ENCODE results near the gene USP12.
A peak's percentile ranks its signal among the peaks of the same experiment; 100 is the strongest.
"Not testable (repeated sequence)": the region's sequence is repeated elsewhere in the genome, so short reads cannot be mapped to it uniquely, and the experiment has no call there.

USP12 gene

DNA sequence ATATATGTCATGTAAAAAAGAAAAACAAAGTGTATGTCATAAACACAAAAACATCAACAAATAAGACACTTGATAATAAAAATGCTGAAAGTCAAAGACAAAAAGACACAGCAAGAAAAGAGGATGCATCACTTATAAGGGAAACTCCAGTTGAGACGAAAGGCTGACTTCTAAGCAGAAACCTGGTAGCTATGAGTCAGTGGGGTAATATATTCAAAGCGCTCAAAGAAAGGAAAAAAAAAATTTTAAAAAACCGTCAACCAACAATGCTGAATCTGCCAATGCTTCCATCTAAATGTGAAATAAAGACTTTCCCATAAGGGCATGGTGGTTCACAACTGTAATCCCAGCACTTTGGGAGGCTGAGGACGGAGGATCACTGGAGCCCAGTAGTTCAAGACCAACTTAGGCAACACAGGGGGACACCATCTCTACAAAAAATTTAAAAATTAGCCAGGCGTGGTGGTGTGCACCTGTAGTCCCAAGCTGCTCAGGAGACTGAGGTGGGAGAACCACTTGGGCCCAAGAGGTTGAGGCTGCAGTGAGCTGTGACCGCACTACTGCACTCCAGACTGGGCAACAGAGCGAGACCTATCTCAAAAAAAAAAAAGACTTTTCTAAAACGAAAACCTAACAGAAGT, 24.0 kb downstream of the USP12 start:
- DNase-seq, result no peak

DNA sequence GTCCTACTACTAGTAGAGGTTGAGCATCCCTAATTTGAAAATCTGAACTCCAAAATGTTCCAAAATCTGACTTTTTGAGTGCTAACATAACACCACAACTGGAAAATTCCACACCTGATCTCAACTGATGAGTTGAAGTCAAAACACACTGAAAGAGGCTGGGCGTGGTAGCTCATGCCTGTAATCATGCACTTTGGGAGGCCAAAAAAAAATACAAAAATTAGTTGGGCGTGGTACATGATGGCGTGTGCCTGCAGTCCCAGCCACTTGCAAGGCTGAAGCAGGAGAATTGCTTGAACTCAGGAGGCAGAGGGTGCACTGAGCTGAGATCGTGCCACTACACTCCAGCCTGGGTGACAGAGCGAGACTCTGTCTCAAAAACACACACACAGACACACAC, 29.9 kb downstream of the USP12 start:
- no peak for DNase-seq

DNA sequence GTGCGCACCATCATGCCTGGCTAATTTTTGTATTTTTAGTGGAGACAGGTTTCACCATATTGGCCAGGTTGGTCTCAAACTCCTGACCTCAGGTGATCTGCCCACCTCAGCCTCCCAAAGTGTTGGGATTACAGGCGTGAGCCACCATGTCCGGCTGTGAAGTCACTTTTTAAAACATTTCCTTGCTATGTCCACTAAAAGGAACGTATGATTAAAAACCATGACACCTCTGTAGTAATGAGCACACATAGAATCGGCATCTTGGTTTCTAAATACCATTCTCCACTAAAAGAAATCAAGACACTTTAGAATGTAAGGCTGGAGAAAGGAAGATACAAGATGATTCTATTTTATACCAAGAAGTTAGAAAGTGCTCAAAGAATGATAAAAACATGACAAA, 30.5 kb downstream of the USP12 start:
- DNase-seq, result not testable (repeated sequence)

DNA sequence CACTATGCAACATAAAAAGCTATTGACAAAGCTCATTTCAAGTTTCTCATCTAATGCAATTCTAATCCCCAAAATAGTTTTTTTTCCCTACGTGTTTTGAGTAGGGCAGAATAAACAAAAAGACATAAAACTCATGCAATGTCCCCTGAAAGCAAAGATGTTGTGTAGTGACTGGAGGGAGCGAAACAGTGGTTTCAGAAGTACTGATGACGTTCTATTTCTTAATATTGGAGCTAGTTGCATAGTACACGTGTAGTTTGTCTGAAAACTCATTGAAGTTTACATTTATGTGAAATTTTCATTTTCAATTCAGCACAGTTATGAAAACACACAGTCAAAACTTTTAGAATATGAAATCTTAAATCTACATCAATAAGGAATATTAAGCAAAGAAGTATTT, 31.6 kb downstream of the USP12 start:
- DNase-seq, result no peak

DNA sequence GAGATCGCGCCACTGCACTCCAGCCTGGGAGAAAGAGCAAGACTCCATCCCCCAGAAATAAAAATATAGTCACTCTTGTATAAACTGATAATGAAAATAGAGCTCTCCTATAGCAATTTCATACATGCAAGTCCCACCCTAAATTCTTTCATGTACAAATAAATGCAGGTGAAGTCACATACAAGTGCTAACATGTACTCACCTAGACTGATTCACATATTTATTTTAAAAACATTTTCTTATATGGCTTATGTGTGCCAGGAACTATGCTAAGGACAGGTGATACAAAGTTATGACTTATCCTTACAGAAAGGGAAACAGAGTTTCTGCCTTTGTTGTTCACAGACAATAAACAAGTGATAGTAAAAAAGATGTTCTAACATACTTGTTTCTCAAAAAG, 32.0 kb downstream of the USP12 start:
- DNase-seq, result no peak

DNA sequence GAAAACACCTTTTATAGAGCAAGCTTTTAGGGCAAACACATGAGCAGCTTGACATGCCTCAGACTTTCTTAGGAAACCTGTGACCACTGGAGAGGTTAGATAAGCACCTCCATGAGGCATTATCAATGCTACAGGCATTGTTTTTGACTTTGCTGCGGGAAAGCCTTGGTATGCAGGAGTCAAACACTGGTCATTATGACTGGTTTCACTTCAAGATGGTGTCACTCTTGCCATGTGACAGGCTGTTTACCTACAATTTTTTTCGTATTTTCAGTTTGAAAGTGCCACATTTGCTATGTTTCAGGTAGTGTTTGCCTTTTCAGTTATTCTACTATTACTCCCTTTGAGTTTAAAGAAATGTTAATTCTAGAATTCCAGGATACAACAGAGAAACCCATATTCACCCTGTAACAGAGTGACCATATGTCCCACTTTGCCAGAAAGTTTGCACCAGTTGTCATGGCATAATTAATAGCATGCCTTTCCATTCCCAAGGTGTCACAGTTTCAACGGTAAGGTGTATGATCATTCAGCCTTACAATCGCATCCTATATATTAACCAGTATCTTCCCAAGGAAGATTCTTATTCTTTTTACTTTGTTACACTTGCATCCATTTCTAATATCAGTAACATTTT, 33.0 kb downstream of the USP12 start:
- DNase-seq, result no peak

DNA sequence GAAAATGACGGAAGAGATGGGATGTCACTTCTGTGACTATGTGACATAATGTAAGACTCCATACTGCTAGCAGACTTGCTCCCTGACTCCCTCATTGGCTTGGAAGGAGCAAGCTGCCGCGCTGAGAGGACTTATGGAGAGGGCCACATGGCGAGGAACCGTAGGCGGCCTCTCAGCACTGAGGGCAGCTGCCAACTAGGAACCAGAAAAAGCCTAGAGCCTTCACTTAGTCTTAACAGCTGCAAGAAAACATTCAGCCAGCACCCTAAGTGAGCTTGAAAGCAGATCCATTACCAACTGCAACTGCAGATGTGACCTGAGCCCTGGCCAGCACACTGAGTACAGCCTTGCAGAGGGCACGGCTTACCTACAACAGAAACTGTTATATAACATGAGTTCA, 33.9 kb downstream of the USP12 start:
- DNase-seq, result no peak

DNA sequence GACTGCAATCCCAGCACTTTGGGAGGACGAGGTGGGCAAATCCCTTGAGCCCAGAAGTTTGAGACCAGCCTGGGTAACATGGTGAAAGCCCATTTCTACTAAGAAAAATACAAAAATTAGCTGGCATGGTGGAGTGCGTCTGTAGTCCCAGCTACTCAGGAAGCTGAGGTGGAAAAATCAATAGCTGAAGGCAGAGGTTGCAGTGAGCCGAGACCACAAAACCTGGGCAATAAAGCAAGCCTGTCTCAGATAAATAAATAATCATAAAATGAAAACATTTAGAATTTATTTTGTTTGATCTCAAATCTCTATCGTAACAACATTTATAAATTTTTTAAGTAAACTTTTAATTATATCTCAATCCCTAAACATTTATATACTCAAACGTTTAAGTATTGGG, 36.6 kb downstream of the USP12 start:
- DNase-seq, result no peak

DNA sequence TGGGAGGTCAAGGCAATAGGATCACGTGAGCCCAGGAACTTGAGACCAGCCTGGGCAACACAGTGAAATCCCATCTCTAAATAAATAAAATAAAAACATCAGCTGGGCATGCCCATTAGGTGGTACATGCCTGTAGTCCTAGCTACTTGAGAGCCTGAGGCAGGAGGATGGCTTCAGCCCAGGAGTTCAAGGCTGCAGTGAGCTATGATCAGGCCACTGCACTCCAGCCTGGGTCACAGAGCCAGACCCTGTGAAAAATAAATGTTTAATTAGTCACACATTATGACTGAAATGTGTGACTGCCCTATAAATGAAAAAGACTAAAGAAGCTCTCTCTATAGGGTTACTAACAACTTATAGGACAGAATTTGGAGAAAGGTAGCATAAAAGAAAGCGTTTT, 37.7 kb downstream of the USP12 start:
- no peak for DNase-seq

DNA sequence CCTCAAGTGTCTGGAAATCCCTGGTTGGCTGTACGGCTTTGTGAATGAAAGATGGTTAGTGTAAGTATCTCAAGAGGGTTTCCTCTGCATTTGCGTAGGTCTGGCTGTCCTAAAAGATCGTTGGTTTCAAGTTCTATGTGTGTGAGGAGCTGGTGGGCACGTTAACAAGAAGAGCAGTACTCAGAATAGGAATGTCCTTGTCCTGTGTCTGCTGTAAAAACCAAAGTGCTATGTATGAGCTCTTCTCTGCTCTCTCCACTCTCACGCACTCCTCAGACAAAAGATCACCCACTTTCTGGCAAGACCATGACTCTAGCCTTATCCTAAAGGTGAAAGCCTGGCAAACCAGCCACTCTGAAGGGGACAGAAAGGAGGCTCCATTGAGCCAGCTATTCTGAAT, 39.1 kb downstream of the USP12 start:
- DNase-seq, result no peak

DNA sequence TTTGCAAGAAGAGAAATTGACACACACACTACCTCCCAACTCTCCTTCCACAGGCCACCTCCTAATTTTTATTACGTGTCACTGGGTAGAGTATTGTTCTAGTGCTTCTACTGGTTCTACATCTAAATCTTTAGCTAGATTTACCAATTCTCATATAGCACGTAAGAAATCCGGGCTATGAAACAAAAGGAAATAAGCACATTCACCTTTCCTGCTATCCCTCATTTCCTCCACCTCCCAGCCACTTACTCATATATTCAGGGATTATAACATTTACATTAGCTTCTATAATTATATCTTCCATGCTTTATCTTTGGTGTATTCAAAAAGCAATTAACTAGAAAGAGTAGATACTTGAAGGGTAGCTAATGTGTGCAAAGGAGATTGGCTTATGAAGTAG, 39.7 kb downstream of the USP12 start:
- DNase-seq, result no peak

DNA sequence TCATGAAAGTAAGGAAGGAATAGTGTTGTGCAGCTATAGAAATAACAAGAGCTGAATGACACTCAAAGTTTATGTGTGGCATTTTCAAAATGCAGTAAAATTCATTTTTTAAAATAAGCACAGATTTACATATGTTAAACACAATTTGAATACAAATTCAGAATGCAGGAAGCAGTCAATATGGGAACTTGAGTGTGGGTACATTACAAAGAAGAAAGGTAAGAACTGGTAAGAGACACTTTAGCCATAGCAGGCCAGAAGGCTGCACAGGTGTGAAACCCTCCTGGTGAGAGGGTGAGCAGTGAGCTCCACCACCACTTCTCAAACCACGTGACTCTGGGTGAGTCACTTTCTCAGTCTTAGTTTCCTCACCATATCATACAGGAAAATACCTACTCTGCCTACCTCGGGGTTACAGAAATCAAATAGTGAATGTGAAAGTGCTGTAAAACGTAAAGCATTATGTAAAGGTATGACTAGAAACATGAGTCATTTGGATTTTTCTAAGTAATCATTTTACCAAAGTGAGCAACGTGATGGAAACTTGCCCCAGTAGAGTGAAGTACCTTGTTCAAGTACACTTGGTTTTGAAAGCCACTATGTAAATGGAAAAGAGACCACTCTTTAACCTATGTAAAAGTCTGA, 40.5 kb downstream of the USP12 start:
- peak; percentile 74 for DNase-seq

DNA sequence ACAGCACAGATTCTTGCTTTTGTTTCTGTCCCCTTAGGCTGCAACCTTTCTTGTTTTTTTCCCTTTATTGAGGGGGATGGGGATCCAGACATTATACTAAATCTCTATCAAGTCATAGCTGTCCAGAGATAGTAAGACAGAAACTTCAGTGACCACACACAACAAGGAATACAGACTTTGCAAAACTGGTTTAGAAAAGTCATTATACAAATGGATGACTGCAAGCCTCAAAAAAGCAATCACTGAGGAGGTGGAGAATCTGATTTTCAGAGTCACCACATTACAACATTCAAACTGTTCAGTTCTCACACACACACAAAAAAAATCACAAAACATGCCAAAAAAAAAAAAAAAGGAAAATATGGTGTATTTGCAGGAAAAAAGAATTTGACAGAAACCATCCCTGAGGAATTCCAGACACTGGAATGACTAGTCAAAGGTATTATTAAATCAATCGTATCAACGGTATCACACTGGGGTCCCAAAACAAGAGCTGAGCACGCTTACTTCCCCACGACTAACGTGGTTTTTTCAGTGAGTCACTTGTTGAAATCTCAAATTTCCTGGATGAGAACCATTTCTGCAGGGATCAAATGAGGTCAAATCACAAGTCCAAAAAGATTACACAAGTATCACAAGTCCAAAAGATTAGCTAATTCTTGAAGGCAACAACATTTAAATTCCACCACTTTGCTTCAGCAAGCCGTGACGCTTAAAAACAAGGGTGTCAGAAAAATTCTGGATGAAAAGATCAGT, 41.2 kb downstream of the USP12 start:
- no peak for DNase-seq

DNA sequence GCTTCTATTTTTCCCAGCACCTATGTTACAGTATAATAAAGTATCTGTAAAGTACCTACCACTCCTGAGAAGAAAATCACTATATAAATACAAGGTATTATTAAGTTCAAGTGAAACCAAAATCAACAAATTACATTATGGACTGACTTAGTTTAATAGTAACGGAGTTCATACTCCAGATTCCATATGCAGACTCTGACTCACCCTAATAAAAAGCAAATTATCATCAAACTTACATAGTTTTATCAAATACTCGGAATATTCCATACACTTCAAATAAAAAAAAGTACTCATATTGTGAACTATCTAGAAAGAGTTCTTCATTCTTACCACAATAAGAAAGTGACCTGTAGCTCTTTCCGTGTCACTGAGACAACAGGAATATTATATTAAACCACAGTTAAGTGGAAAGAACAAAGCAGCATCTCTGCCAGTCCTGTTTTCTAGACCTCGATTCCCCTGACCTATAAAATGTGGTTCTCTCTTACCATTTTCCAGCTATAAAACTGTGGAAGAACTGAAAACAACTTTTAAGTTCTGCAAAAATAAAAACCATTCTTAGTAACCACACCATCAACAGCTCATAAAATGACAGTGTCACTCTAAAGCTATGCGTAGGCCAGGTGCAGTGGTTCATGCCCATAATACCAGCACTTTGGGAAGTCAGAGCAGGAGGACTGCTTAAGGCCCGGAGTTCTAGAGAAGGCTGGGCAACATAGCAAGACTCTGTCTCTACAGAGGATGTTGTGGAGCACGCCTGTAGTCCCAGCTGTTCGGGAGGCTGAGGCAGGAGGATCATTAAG, 42.6 kb downstream of the USP12 start:
- no peak for DNase-seq

DNA sequence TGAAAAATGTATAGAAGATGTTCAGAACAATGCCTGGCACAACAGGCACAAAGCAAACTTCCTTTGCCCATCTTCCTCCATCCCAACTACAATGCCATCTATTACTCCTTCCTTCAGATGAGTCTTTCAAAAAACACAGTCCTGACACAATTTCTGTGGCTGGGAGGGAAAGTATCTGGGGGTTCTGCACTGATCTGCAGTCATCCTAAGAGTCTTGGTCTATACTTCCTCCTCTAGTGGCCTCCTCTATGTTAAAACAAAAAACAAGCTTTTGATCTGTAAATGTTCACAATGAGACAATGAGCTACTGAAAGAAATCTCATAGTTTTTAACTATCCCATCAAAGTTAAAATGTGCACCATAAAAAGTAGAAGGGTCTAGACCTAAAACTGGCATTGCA, 44.8 kb downstream of the USP12 start:
- no peak for DNase-seq

DNA sequence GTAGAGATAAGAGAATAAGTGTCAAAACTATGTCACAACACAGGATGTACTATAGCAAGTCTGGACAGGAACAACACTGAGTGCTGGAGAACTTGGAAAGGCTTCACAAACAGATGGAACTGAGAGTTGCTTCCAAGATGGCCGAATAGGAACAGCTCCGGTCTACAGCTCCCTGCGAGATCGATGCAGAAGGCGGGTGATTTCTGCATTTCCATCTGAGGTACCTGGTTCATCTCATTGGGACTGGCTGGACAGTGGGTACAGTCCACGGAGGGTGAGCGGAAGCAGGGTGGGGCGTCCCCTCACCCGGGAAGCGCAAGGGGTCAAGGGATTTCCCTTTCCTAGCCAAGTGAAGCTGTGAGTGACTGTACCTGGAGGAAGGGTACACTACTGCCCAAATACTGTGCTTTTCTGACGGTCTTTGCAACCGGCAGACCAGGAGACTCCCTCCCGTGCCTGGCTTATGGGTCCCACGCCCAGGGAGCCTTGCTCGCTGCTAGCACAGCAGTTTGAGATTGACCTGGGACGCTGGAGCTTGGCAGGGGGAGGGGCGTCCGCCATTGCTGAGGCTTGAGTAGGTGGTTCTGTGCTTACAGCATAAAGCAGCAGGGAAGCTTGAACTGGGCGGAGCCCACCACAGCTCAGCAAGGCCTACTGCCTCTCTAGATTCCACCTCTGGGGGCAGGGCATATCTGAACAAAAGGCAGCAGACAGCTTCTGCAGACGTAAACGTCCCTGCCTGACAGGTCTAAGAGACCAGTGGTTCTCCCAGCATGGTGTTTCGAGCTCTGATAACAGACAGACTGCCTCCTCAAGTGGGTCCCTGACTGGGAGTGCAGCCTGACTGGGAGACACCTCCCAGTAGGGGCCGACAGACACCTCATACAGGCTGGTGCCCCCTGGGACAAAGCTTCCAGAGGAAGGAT, 46.0 kb downstream of the USP12 start:
- no peak for DNase-seq

DNA sequence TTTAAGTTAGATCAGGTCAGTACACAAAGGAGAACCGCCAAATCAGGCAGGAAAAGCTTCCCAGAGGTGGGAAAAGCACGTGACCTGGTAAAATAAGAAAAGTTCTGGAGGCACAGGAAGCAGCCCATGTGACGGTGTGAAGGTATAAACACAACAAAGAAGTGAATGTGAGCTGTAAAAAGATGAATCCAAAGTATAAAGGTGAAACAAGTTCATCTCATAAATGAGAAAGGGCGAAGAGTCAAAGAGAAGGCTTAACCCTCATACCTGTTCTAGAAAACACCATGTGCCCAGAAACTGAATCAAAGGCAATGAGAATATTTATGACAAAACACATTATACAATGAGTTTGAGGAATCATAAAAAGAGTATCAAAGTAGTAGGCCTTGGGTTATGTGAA, 47.0 kb downstream of the USP12 start:
- DNase-seq, result no peak

DNA sequence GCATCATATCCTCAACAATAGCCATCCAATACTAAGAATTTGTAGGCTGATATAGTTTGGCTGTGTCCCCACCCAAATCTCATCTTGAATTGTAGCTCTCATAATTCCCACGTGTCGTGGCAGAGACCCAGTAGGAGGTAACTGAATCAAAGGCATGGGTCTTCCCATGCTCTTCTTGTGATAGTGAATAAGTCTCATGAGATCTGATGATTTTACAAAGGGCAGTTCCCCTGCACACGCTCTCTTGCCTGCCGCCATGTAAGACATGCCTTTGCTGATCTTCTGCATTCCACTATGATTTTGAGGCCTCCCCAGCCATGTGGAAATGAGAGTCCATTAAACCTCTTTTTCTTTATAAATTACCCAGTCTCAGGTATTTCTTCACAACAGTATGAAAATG, 48.2 kb downstream of the USP12 start:
- not testable (repeated sequence) for DNase-seq

DNA sequence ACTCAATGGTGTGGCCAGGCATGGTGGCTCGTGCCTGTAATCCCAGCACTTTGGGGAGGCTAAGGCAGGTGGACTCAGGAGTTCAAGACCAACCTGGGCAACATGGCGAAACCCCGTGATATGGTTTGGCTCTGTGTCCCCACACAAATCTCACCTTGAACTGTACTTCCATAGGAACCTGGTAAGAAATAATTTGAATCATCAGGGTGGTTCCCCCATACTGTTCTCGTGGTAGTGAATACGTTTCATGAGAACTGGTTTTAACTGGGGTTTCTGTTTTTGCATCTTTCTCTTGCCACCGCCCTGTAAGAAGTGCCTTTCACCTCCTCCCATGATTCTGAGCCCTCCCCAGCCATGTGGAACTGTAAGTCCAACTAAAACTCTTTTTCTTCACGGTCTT, 49.6 kb downstream of the USP12 start:
- no peak for DNase-seq

DNA sequence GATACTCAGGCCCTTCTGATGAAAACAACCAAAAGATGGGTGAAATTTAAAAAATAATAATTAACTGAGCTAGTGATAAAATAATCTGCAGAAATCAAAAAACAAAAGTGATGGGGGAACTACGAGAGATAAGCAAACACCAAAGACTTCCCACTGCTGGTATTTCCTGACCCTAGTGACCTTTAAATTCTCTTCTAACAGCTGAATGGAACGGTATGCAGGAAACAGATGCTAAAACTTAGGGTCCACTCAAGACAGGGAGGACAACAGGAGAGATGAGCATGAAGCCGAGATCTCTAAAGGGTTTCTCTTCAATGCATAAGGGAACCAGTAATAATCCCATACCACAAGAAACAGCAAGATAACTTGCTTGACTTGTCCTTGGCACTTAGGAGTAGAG, 50.8 kb downstream of the USP12 start:
- DNase-seq, result no peak

DNA sequence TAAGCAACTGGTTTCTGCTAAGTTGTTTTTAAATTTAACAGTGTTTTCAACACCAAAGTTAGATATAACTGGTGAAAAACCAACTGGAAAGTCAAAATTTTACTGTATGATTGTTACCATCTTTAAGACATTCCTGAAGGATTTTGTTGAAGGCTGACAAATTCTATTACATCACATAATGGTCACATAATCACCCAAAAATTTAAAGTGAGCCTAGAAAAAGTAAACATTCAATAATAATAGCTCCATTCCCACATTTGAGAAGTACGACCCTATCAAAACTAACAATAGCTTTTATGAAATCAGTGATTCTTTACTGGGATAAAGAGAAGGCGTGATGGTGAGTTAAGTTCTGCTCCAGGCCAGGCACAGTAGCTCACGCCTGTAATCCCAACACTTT, 51.6 kb downstream of the USP12 start:
- no peak for DNase-seq

All from CD4-positive, alpha-beta T cell treated with Interleukin-15 for 1 hour (primary cell).